Measurements from ENCODE around the gene SNRPE. TPM values are rescaled to one million over a fixed set of nuclear protein-coding genes. Genes with fewer than 3 reads are reported as not detected.
"Not testable (repeated sequence)": the region's sequence is repeated elsewhere in the genome, so short reads cannot be mapped to it uniquely, and the experiment has no call there.

The SNRPE gene
- 100 to 1,000 TPM; 104 to 392 (median 191) TPM for total RNA-seq

GRCh38 chr1:203861379-203862184, at the start of gene SNRPE:
Gene SNRPE (plus strand): TSS chr1:203861599. CDS start chr1:203861660, 61 bp downstream.
- WGBS, 10 experiments, result 0 to 3% (median 0%) methylated on average over 2 to 45 of the region's 48 CpGs; no CpG with 5 or more reads in 2 of the 10 experiments
- in situ Hi-C loops (cut with MboI; ENCODE audit: low pct_unique_long_range_greater_than_20kb in 2 of 9, low sequenced_read_pairs in 9 of 9, unreplicated experiment in 9 of 9), result loop anchor here in 8 of 9 experiments (10.0 to 25.0 kb wide), 5 partner anchors 263 to 526 kb away; partner anchors contain the start of gene PLEKHA6 (in 1 of the 8)
- peaks cover 6 to 10% of the 10 kb centered on the region in 2 donors for H3K4me1 ChIP-seq (replicated peaks in 1 of 2)
- peak; percentile 89 to 99 (median 96) for ATAC-seq (replicated peaks in 6 of 8)
- peak within 1 kb of the TSS; percentile 72 to 84 (median 78) for H3K4me3 ChIP-seq
- peak within 1 kb of the TSS; percentile 72 to 85 for H3K27ac ChIP-seq

- H3K27ac ChIP-seq, result no peak overlapping the region
- in situ Hi-C loops (cut with MboI; ENCODE audit: low pct_unique_long_range_greater_than_20kb in 2 of 9, low sequenced_read_pairs in 9 of 9, unreplicated experiment in 9 of 9), result no loop called here
- H3K4me1 ChIP-seq (replicated peaks in 1 of 2), result no peaks in the 10 kb centered on the region
- 90 to 100% (median 100%) methylated on average over 1 to 2 of the region's 2 CpGs; no CpG with 5 or more reads in 4 of the 10 experiments for WGBS, 10 experiments
- ATAC-seq (replicated peaks in 6 of 8), result no peak
- no peak overlapping the region for H3K4me3 ChIP-seq
Observed at GRCh38 chr1:203813581-203814341, 47.6 kb upstream of the SNRPE start.

- ATAC-seq (replicated peaks in 6 of 8), result no peak
- WGBS, 10 experiments, result 79 to 100% (median 93%) methylated on average over 2 to 6 of the region's 6 CpGs
- no peaks in the 10 kb centered on the region for H3K4me1 ChIP-seq (replicated peaks in 1 of 2)
- in situ Hi-C loops (cut with MboI; ENCODE audit: low pct_unique_long_range_greater_than_20kb in 2 of 9, low sequenced_read_pairs in 9 of 9, unreplicated experiment in 9 of 9), result no loop called here
- no peak overlapping the region for H3K4me3 ChIP-seq
- no peak overlapping the region for H3K27ac ChIP-seq
Observed at GRCh38 chr1:203818399-203818798, 43.0 kb upstream of the SNRPE start.

- H3K27ac ChIP-seq, result no peak overlapping the region
- 0 to 100% (median 100%) methylated on average over 1 of the region's 1 CpG; no CpG with 5 or more reads in 4 of the 10 experiments for WGBS, 10 experiments
- ATAC-seq (replicated peaks in 6 of 8), result peak in 3 of 8 experiments; percentile 46 to 78 (median 76)
- H3K4me3 ChIP-seq, result no peak overlapping the region
- in situ Hi-C loops (cut with MboI; ENCODE audit: low pct_unique_long_range_greater_than_20kb in 2 of 9, low sequenced_read_pairs in 9 of 9, unreplicated experiment in 9 of 9), result no loop called here
- no peaks in the 10 kb centered on the region for H3K4me1 ChIP-seq (replicated peaks in 1 of 2)
Observed at GRCh38 chr1:203823306-203823705, 38.1 kb upstream of the SNRPE start.

- Histone ChIP-seq H3K4me1 (replicated peaks in 1 of 2) (no peaks in the 10 kb centered on the region), H3K27ac (no peak overlapping the region), H3K4me3 (no peak overlapping the region)
- in situ Hi-C loops (cut with MboI; ENCODE audit: low pct_unique_long_range_greater_than_20kb in 2 of 9, low sequenced_read_pairs in 9 of 9, unreplicated experiment in 9 of 9), result no loop called here
- no peak for ATAC-seq (replicated peaks in 6 of 8)
- WGBS, 10 experiments, result 75 to 100% (median 94%) methylated on average over 1 to 2 of the region's 2 CpGs
Observed at GRCh38 chr1:203826175-203826574, 35.2 kb upstream of the SNRPE start.

- in situ Hi-C loops (cut with MboI; ENCODE audit: low pct_unique_long_range_greater_than_20kb in 2 of 9, low sequenced_read_pairs in 9 of 9, unreplicated experiment in 9 of 9), result no loop called here
- 80 to 100% (median 91%) methylated on average over 2 to 5 of the region's 5 CpGs for WGBS, 10 experiments
Observed at GRCh38 chr1:203828002-203828401, 33.4 kb upstream of the SNRPE start.

GRCh38 chr1:203828503-203828902, 32.9 kb upstream of the SNRPE start:
- H3K27ac ChIP-seq, result no peak overlapping the region
- no peak for ATAC-seq (replicated peaks in 6 of 8)
- WGBS, 10 experiments, result 13 to 100% (median 74%) methylated on average over 1 of the region's 1 CpG
- no peaks in the 10 kb centered on the region for H3K4me1 ChIP-seq (replicated peaks in 1 of 2)
- H3K4me3 ChIP-seq, result no peak overlapping the region
- in situ Hi-C loops (cut with MboI; ENCODE audit: low pct_unique_long_range_greater_than_20kb in 2 of 9, low sequenced_read_pairs in 9 of 9, unreplicated experiment in 9 of 9), result no loop called here

More at GRCh38 chr1:203828002-203828401, 33.4 kb upstream of the SNRPE start:
- no peak for ATAC-seq (replicated peaks in 6 of 8)
- Histone ChIP-seq H3K27ac (no peak overlapping the region), H3K4me1 (replicated peaks in 1 of 2) (no peaks in the 10 kb centered on the region), H3K4me3 (no peak overlapping the region)

- H3K27ac ChIP-seq; in situ Hi-C loops (cut with MboI; ENCODE audit: low pct_unique_long_range_greater_than_20kb in 2 of 9, low sequenced_read_pairs in 9 of 9, unreplicated experiment in 9 of 9): not testable (repeated sequence)
Observed at GRCh38 chr1:203829247-203829646, 32.2 kb upstream of the SNRPE start.

GRCh38 chr1:203835476-203835875, 25.9 kb upstream of the SNRPE start:
- WGBS, 10 experiments, result 93 to 100% (median 100%) methylated on average over 1 to 3 of the region's 3 CpGs
- H3K4me1 ChIP-seq (replicated peaks in 1 of 2), result no peaks in the 10 kb centered on the region
- no peak overlapping the region for H3K4me3 ChIP-seq
- in situ Hi-C loops (cut with MboI; ENCODE audit: low pct_unique_long_range_greater_than_20kb in 2 of 9, low sequenced_read_pairs in 9 of 9, unreplicated experiment in 9 of 9), result no loop called here
- H3K27ac ChIP-seq, result no peak overlapping the region
- ATAC-seq (replicated peaks in 6 of 8), result no peak

More at GRCh38 chr1:203829247-203829646, 32.2 kb upstream of the SNRPE start:
- ATAC-seq (replicated peaks in 6 of 8); H3K4me1 ChIP-seq (replicated peaks in 1 of 2); H3K4me3 ChIP-seq: not testable (repeated sequence)
- 0 to 100% (median 91%) methylated on average over 1 to 5 of the region's 5 CpGs; no CpG with 5 or more reads in 3 of the 10 experiments for WGBS, 10 experiments

GRCh38 chr1:203839081-203839480, 22.3 kb upstream of the SNRPE start:
- in situ Hi-C loops (cut with MboI; ENCODE audit: low pct_unique_long_range_greater_than_20kb in 2 of 9, low sequenced_read_pairs in 9 of 9, unreplicated experiment in 9 of 9), result no loop called here
- 46 to 100% (median 93%) methylated on average over 1 to 5 of the region's 5 CpGs for WGBS, 10 experiments
- ATAC-seq (replicated peaks in 6 of 8), result peak in 3 of 8 experiments; percentile 15 to 68 (median 66)

GRCh38 chr1:203840208-203840808, 21.1 kb upstream of the SNRPE start:
- ATAC-seq (replicated peaks in 6 of 8), result no peak
- Histone ChIP-seq H3K27ac (no peak overlapping the region), H3K4me3 (no peak overlapping the region), H3K4me1 (replicated peaks in 1 of 2) (no peaks in the 10 kb centered on the region)
- 90 to 100% (median 100%) methylated on average over 1 to 4 of the region's 4 CpGs for WGBS, 10 experiments
- in situ Hi-C loops (cut with MboI; ENCODE audit: low pct_unique_long_range_greater_than_20kb in 2 of 9, low sequenced_read_pairs in 9 of 9, unreplicated experiment in 9 of 9), result no loop called here

More at GRCh38 chr1:203839081-203839480, 22.3 kb upstream of the SNRPE start:
- Histone ChIP-seq H3K4me3 (no peak overlapping the region), H3K4me1 (replicated peaks in 1 of 2) (no peaks in the 10 kb centered on the region), H3K27ac (no peak overlapping the region)

GRCh38 chr1:203842559-203842876, 18.9 kb upstream of the SNRPE start:
- 25 to 100% (median 100%) methylated on average over 1 of the region's 2 CpGs; no CpG with 5 or more reads in 2 of the 10 experiments for WGBS, 10 experiments
- Histone ChIP-seq H3K4me3 (no peak overlapping the region), H3K4me1 (replicated peaks in 1 of 2) (no peaks in the 10 kb centered on the region), H3K27ac (no peak overlapping the region)
- in situ Hi-C loops (cut with MboI; ENCODE audit: low pct_unique_long_range_greater_than_20kb in 2 of 9, low sequenced_read_pairs in 9 of 9, unreplicated experiment in 9 of 9), result no loop called here
- ATAC-seq (replicated peaks in 6 of 8), result no peak

GRCh38 chr1:203843435-203843834, 18.0 kb upstream of the SNRPE start:
- in situ Hi-C loops (cut with MboI; ENCODE audit: low pct_unique_long_range_greater_than_20kb in 2 of 9, low sequenced_read_pairs in 9 of 9, unreplicated experiment in 9 of 9), result no loop called here
- Histone ChIP-seq H3K27ac (no peak overlapping the region), H3K4me3 (no peak overlapping the region), H3K4me1 (replicated peaks in 1 of 2) (no peaks in the 10 kb centered on the region)
- WGBS, 10 experiments, result 0 to 100% (median 64%) methylated on average over 1 of the region's 1 CpG; no CpG with 5 or more reads in 1 of the 10 experiments
- ATAC-seq (replicated peaks in 6 of 8), result peak in 4 of 8 experiments; percentile 58 to 97 (median 96)
